Gastrocnemius medialis (tissue), 4 donors: ENCODE measurements around the gene ALKBH8.

Source experiments
- POLR2A ChIP-seq, 2 donors: fragments of 450-650 bp; IDR thresholded peaks; one replicate each; pipeline ENCODE4 v1.6.1; 2017; ENCODE audit warnings: antibody characterized with exemption in 2 of 2, mild to moderate bottlenecking in 2 of 2, moderate library complexity in 2 of 2
- TF ChIP-seq, protein P1 (sequence below), 5 experiments: fragments of 450-650 bp in 3 of 5; fragments of 200-600 bp in 2 of 5; sonication (generic) in 2 of 5; IDR thresholded peaks in 4 of 5; conservative IDR thresholded peaks in 1 of 5; 1 replicate in 4 of 5; 2 replicates in 1 of 5; pipeline ENCODE4 v1.5.1; 2016 to 2019; ENCODE audit warnings: antibody characterized with exemption in 5 of 5, mild to moderate bottlenecking in 3 of 5, moderate library complexity in 3 of 5

DNA sequence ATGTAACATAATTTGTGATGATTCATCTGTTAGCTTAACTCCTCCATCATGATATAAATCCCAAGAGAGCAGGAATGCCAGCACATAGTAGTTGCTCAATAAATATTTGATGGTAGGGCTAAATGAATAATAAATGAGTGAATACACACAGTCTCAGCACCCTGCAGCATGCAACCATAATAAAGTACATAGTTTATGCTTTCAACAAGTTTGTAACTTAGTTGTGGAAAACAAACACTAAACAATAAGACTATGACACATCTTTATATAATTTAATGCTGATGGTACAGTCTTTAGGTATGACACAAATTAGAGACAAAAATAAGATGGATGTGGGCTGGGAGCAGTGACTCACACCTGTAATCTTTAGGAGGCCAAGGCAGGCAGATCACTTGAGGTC is 3.8 kb downstream of the ALKBH8 start:
- TF ChIP-seq, protein P1, sequence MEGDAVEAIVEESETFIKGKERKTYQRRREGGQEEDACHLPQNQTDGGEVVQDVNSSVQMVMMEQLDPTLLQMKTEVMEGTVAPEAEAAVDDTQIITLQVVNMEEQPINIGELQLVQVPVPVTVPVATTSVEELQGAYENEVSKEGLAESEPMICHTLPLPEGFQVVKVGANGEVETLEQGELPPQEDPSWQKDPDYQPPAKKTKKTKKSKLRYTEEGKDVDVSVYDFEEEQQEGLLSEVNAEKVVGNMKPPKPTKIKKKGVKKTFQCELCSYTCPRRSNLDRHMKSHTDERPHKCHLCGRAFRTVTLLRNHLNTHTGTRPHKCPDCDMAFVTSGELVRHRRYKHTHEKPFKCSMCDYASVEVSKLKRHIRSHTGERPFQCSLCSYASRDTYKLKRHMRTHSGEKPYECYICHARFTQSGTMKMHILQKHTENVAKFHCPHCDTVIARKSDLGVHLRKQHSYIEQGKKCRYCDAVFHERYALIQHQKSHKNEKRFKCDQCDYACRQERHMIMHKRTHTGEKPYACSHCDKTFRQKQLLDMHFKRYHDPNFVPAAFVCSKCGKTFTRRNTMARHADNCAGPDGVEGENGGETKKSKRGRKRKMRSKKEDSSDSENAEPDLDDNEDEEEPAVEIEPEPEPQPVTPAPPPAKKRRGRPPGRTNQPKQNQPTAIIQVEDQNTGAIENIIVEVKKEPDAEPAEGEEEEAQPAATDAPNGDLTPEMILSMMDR (IDR thresholded peaks at IDR 0.05 in 4 of 5, conservative IDR thresholded peaks at IDR 0.05 in 1 of 5): no peak
- no peak for TF ChIP-seq POLR2A (IDR thresholded peaks at IDR 0.05)
